Natural killer cell treated with Interleukin-12 subunit alpha and Interleukin-12 subunit beta and Interleukin-15 and Interleukin-18, amount 100 ng/mL, for 72 hours (primary cell): ENCODE results near the gene CCM2L. TPM values are rescaled to one million over a fixed set of nuclear protein-coding genes. Genes with fewer than 3 reads are reported as not detected.

Experiments
- ATAC-seq, 2 donors: fragments of 150-1000 bp; cut with Tn5 transposase in 1 of 2; sonication (Bioruptor Pico), chemical (Tn5 transposase) in 1 of 2; 2 replicates each; pipeline ENCODE4 v1.10.0; 2021
- DNase-seq: peaks from one replicate; pipeline ENCODE4 v3.0.0; 2022; ENCODE audit warnings: low spot score
- H3K27ac Mint-ChIP-seq, 2 donors: 1 replicate in 1 of 2; 2 replicates in 1 of 2; pipeline ENCODE4 v1.8.0; 2022; ENCODE audit warnings: mixed read lengths in 2 of 2, mild to moderate bottlenecking in 1 of 2, moderate library complexity in 1 of 2
- H3K27me3 Mint-ChIP-seq, 2 donors: 1 replicate in 1 of 2; 2 replicates in 1 of 2; pipeline ENCODE4 v1.8.0; 2022; ENCODE audit warnings: mixed read lengths in 2 of 2
- H3K36me3 Mint-ChIP-seq: one replicate; pipeline ENCODE4 v1.8.0; 2022; ENCODE audit warnings: mixed read lengths
- H3K4me1 Mint-ChIP-seq, 2 donors: 1 replicate in 1 of 2; 2 replicates in 1 of 2; pipeline ENCODE4 v1.8.0; 2022; ENCODE audit warnings: low read depth in 2 of 2, mixed read lengths in 2 of 2, mild to moderate bottlenecking in 1 of 2
- H3K4me3 Mint-ChIP-seq: one replicate; pipeline ENCODE4 v1.8.0; 2022; ENCODE audit warnings: mixed read lengths
- H3K9me3 Mint-ChIP-seq: 2 replicates; pipeline ENCODE4 v1.8.0; 2022; ENCODE audit warnings: mixed read lengths
- total RNA-seq, 2 donors: library from RNA; stranded (reverse); gene quantifications; one replicate each; pipeline ENCODE4 v1.2.3, GENCODE V29; 2022

Gene CCM2L
- total RNA-seq, 2 donors from 2014 or later, result not detected

GRCh38 chr20:32040142-32040953, 30.1 kb downstream of the CCM2L start:
- Mint-ChIP-seq H3K4me1 (no peaks in the 10 kb centered on the region), H3K4me3 (no peak overlapping the region), H3K27ac (no peak overlapping the region), H3K27me3 (peaks cover 40 to 58% of the 10 kb centered on the region in 2 donors), H3K36me3 (no peaks in the 10 kb centered on the region), H3K9me3 (no peaks in the 10 kb centered on the region)
- ATAC-seq (peak; percentile 28 to 50), DNase-seq (no peak)

- Mint-ChIP-seq H3K36me3 (no peaks in the 10 kb centered on the region), H3K9me3 (no peaks in the 10 kb centered on the region), H3K4me3 (no peak overlapping the region), H3K4me1 (peaks cover 4% of the 10 kb centered on the region in 2 donors), H3K27ac (no peak overlapping the region), H3K27me3 (peaks cover 46 to 64% of the 10 kb centered on the region in 2 donors)
- DNase-seq, result no peak
- ATAC-seq, result no peak
Measured at GRCh38 chr20:32045999-32046398, 35.8 kb downstream of the CCM2L start.

- Mint-ChIP-seq H3K4me3 (no peak overlapping the region), H3K9me3 (no peaks in the 10 kb centered on the region), H3K27me3 (peaks cover 44 to 59% of the 10 kb centered on the region in 2 donors), H3K36me3 (no peaks in the 10 kb centered on the region), H3K27ac (no peak overlapping the region), H3K4me1 (peaks cover 15 to 17% of the 10 kb centered on the region in 2 donors)
- DNase-seq, result no peak
- ATAC-seq, result no peak
Measured at GRCh38 chr20:32050324-32050841, 40.1 kb downstream of the CCM2L start.

- Mint-ChIP-seq H3K36me3 (no peaks in the 10 kb centered on the region), H3K27ac (peak overlapping the region in 1 of 2 donors; percentile 51), H3K4me1 (peaks cover 15 to 17% of the 10 kb centered on the region in 2 donors), H3K27me3 (peaks cover 41 to 53% of the 10 kb centered on the region in 2 donors), H3K9me3 (no peaks in the 10 kb centered on the region), H3K4me3 (peak overlapping the region; percentile 68)
- ATAC-seq (no peak), DNase-seq (no peak)
Measured at GRCh38 chr20:32050851-32051556, 40.8 kb downstream of the CCM2L start.

GRCh38 chr20:32051720-32052089, 41.5 kb downstream of the CCM2L start:
- DNase-seq (no peak), ATAC-seq (peak in 1 of 2 donors; percentile 15)
- Mint-ChIP-seq H3K36me3 (no peaks in the 10 kb centered on the region), H3K4me1 (peaks cover 15 to 17% of the 10 kb centered on the region in 2 donors), H3K27ac (peak overlapping the region in 1 of 2 donors; percentile 51), H3K4me3 (peak overlapping the region; percentile 68), H3K27me3 (peaks cover 36 to 46% of the 10 kb centered on the region in 2 donors), H3K9me3 (no peaks in the 10 kb centered on the region)

- Mint-ChIP-seq H3K27me3 (peaks cover 34 to 46% of the 10 kb centered on the region in 2 donors), H3K4me1 (peaks cover 15 to 17% of the 10 kb centered on the region in 2 donors), H3K4me3 (peak within 1 kb of the TSS; percentile 68), H3K9me3 (no peaks in the 10 kb centered on the region), H3K36me3 (no peaks in the 10 kb centered on the region), H3K27ac (peak within 1 kb of the TSS in 1 of 2 donors; percentile 51)
- DNase-seq (no peak), ATAC-seq (peak; percentile 46 to 61)
Measured at GRCh38 chr20:32052090-32052777, 42.0 kb downstream of the CCM2L start, which contains the start of gene HCK. Gene HCK, plus strand, starts transcription at chr20:32052242.

- H3K27me3 Mint-ChIP-seq, result peaks cover 33 to 46% of the 10 kb centered on the region in 2 donors
- peaks cover 15 to 17% of the 10 kb centered on the region in 2 donors for H3K4me1 Mint-ChIP-seq
- no peaks in the 10 kb centered on the region for H3K36me3 Mint-ChIP-seq
- peak overlapping the region; percentile 25 for H3K4me3 Mint-ChIP-seq
- no peak overlapping the region for H3K27ac Mint-ChIP-seq
- ATAC-seq (no peak), DNase-seq (no peak)
- H3K9me3 Mint-ChIP-seq, result no peaks in the 10 kb centered on the region
Measured at GRCh38 chr20:32052778-32053362, 42.6 kb downstream of the CCM2L start.

- no peaks in the 10 kb centered on the region for H3K36me3 Mint-ChIP-seq
- H3K27me3 Mint-ChIP-seq, result peaks cover 35 to 48% of the 10 kb centered on the region in 2 donors
- peaks cover 15 to 17% of the 10 kb centered on the region in 2 donors for H3K4me1 Mint-ChIP-seq
- no peak for DNase-seq
- no peak for ATAC-seq
- H3K9me3 Mint-ChIP-seq, result no peaks in the 10 kb centered on the region
- no peak overlapping the region for H3K27ac Mint-ChIP-seq
- H3K4me3 Mint-ChIP-seq, result no peak overlapping the region
Measured at GRCh38 chr20:32053648-32054047, 43.4 kb downstream of the CCM2L start.

GRCh38 chr20:32056708-32057483, 46.7 kb downstream of the CCM2L start:
- DNase-seq (no peak), ATAC-seq (no peak)
- Mint-ChIP-seq H3K4me3 (no peak overlapping the region), H3K36me3 (no peaks in the 10 kb centered on the region), H3K4me1 (peaks cover 2 to 6% of the 10 kb centered on the region in 2 donors), H3K27me3 (peaks cover 26 to 46% of the 10 kb centered on the region in 2 donors), H3K27ac (no peak overlapping the region), H3K9me3 (no peaks in the 10 kb centered on the region)

- Mint-ChIP-seq H3K9me3 (no peaks in the 10 kb centered on the region), H3K4me1 (peaks cover 0 to 3% of the 10 kb centered on the region in 2 donors), H3K4me3 (no peak overlapping the region), H3K27me3 (peaks cover 27 to 48% of the 10 kb centered on the region in 2 donors), H3K36me3 (no peaks in the 10 kb centered on the region), H3K27ac (no peak overlapping the region)
- ATAC-seq, result no peak
- DNase-seq, result no peak
Measured at GRCh38 chr20:32057656-32058184, 47.5 kb downstream of the CCM2L start.

- Mint-ChIP-seq H3K4me3 (no peak overlapping the region), H3K27ac (no peak overlapping the region), H3K9me3 (no peaks in the 10 kb centered on the region), H3K27me3 (peaks cover 22 to 36% of the 10 kb centered on the region in 2 donors), H3K4me1 (no peaks in the 10 kb centered on the region), H3K36me3 (no peaks in the 10 kb centered on the region)
- ATAC-seq (no peak), DNase-seq (no peak)
Measured at GRCh38 chr20:32059189-32059588, 49.0 kb downstream of the CCM2L start.

GRCh38 chr20:32062776-32063170, 52.5 kb downstream of the CCM2L start:
- Mint-ChIP-seq H3K27ac (no peak overlapping the region), H3K4me3 (no peak overlapping the region), H3K36me3 (no peaks in the 10 kb centered on the region), H3K9me3 (no peaks in the 10 kb centered on the region), H3K27me3 (peaks cover 29 to 48% of the 10 kb centered on the region in 2 donors), H3K4me1 (no peaks in the 10 kb centered on the region)
- peak in 1 of 2 donors; percentile 23 for ATAC-seq
- DNase-seq, result no peak
